ENCODE data around the gene TRIO. TPM values are rescaled to one million over a fixed set of nuclear protein-coding genes. Genes with fewer than 3 reads are reported as not detected.

Gene TRIO
- total and polyA plus RNA-seq, 4 experiments from 2014 or later = 0.09 to 11.5 (median 9.7) TPM; not detected in 1

DNA sequence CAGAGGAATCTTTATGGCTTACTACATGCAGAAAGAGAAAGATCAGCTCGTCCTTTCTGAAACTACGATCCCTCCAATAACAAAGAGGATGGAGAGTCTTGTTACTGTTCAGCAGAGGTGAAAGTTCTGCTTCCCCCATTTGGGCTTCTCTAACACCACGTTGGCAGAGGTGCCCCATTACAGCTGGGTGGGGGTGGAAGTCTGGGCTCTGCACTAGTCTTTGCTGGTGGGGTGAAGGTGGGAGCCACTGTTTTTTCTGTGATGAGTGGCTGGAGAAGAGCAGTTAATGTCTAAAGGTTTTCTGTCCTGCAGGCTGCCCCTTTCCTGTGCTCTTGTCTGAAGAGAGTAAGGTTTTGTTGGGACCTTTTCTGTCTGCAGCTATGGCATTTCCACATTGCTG lies 373.8 kb downstream of the TRIO start:
- Histone ChIP-seq H3K9me3 (ENCODE audit: control insufficient read depth in 1 of 2, low read length in 2 of 2) (no peaks in the 10 kb centered on the region), H3K4me1 (ENCODE audit: insufficient read depth, low read length) (no peaks in the 10 kb centered on the region), H3K27me3 (ENCODE audit: insufficient read depth, low read length) (no peaks in the 10 kb centered on the region), H3K27ac (ENCODE audit: low read depth, low read length) (no peak overlapping the region), H3K36me3 (ENCODE audit: insufficient read depth, low read length) (no peaks in the 10 kb centered on the region), H3K4me3 (ENCODE audit: low read length in 2 of 2) (no peak overlapping the region)
- POLR2A ChIA-PET (ENCODE audit: partially characterized antibody) = interaction anchor here (0.6 kb wide), 1 partner anchor 354 kb away, joined by 3 read pairs; the partner anchor contains the start of gene ANKH
- DNase-seq = no peak
- no peak overlapping the region for H3K27ac Mint-ChIP-seq
- CTCF ChIA-PET (ENCODE audit: partially characterized antibody) = no interaction called here
- peaks cover 0 to 4% of the 10 kb centered on the region in 2 donors for H3K36me3 Mint-ChIP-seq
- intact Hi-C loops (cut with micrococcal nuclease) = no loop called here
- H3K4me3 Mint-ChIP-seq = no peak overlapping the region
- peaks cover 4 to 13% of the 10 kb centered on the region in 2 donors for H3K27me3 Mint-ChIP-seq
- H3K4me1 Mint-ChIP-seq = no peaks in the 10 kb centered on the region
- H3K9me3 Mint-ChIP-seq = peaks cover 2 to 24% (median 8%) of the 10 kb centered on the region in 8 donors

- no peaks in the 10 kb centered on the region for H3K27me3 ChIP-seq (ENCODE audit: insufficient read depth, low read length)
- no peak overlapping the region for H3K4me3 ChIP-seq (ENCODE audit: low read length in 2 of 2)
- H3K27me3 Mint-ChIP-seq = peaks cover 6 to 16% of the 10 kb centered on the region in 2 donors
- CTCF ChIA-PET (ENCODE audit: partially characterized antibody) = no interaction called here
- H3K4me3 Mint-ChIP-seq = no peak overlapping the region
- no peak overlapping the region for H3K27ac ChIP-seq (ENCODE audit: low read depth, low read length)
- no peaks in the 10 kb centered on the region for H3K36me3 ChIP-seq (ENCODE audit: insufficient read depth, low read length)
- no peaks in the 10 kb centered on the region for H3K9me3 ChIP-seq (ENCODE audit: control insufficient read depth in 1 of 2, low read length in 2 of 2)
- no peaks in the 10 kb centered on the region for H3K4me1 ChIP-seq (ENCODE audit: insufficient read depth, low read length)
- no peaks in the 10 kb centered on the region for H3K4me1 Mint-ChIP-seq
- intact Hi-C loops (cut with micrococcal nuclease) = no loop called here
- peaks cover 2 to 24% (median 8%) of the 10 kb centered on the region in 8 donors for H3K9me3 Mint-ChIP-seq
- POLR2A ChIA-PET (ENCODE audit: partially characterized antibody) = no interaction called here
- peaks cover 0 to 4% of the 10 kb centered on the region in 2 donors for H3K36me3 Mint-ChIP-seq
- no peak overlapping the region for H3K27ac Mint-ChIP-seq
- no peak for DNase-seq
Observed at GRCh38 chr5:14518638-14519037, 375.5 kb downstream of the TRIO start.

DNA sequence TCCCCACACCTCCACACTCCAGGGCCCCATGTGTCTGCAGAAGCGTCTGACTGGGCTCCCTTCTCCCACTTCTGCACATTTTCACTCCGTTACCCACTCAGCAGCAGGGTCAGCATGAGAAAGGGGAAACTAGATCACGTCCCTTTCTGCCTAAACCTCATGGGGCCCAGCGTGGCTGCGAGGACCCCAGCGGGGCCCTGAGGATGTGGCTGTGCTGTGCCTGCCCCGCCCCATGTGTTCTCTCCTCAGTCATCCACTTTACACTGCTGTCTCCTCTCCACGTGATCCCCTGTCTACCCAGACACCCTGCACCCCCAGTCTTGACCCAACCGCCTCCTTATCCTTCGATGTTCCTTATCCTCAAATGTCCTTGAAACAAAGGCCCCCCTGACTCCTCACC lies 378.6 kb downstream of the TRIO start:
- CTCF ChIA-PET (ENCODE audit: partially characterized antibody) = no interaction called here
- intact Hi-C loops (cut with micrococcal nuclease) = no loop called here

DNA sequence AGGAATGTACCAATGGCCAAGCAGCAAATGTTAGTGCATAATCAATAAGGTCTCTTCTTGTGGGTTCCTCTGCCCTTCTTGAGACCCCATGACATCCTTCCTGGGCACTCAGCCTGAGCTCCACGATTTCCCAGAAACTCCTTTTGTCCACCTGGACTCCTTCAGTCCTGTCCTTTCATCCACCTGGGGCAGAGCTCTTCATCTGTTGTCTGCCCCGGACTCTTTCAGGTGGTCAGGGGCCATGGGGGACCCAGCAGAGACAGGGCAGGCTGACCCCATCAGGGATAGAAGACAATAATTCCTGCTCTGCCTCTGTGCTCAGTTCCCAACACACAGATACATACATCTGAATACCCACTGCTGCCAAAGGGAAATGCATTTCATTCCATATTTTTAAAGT lies 379.6 kb downstream of the TRIO start:
- Histone ChIP-seq H3K36me3 (ENCODE audit: insufficient read depth, low read length) (no peaks in the 10 kb centered on the region), H3K4me3 (ENCODE audit: low read length in 2 of 2) (no peak overlapping the region), H3K9me3 (ENCODE audit: control insufficient read depth in 1 of 2, low read length in 2 of 2) (no peaks in the 10 kb centered on the region), H3K27ac (ENCODE audit: low read depth, low read length) (no peak overlapping the region), H3K27me3 (ENCODE audit: insufficient read depth, low read length) (no peaks in the 10 kb centered on the region), H3K4me1 (ENCODE audit: insufficient read depth, low read length) (no peaks in the 10 kb centered on the region)
- Mint-ChIP-seq H3K4me1 (no peaks in the 10 kb centered on the region), H3K4me3 (no peak overlapping the region), H3K27me3 (peaks cover 4 to 18% of the 10 kb centered on the region in 2 donors), H3K36me3 (no peaks in the 10 kb centered on the region), H3K9me3 (peaks cover 0 to 14% (median 2%) of the 10 kb centered on the region in 8 donors), H3K27ac (no peak overlapping the region)
- DNase-seq = no peak
- ChIA-PET POLR2A (ENCODE audit: partially characterized antibody) (no interaction called here), CTCF (ENCODE audit: partially characterized antibody) (no interaction called here)
- intact Hi-C loops (cut with micrococcal nuclease) = no loop called here

More for the DNA sequence above, 378.6 kb downstream of the TRIO start:
- H3K27ac Mint-ChIP-seq = peak overlapping the region in 1 of 7 donors; percentile 66
- POLR2A ChIA-PET (ENCODE audit: partially characterized antibody) = no interaction called here
- H3K27ac ChIP-seq (ENCODE audit: low read depth, low read length) = no peak overlapping the region
- H3K36me3 Mint-ChIP-seq = no peaks in the 10 kb centered on the region
- no peaks in the 10 kb centered on the region for H3K36me3 ChIP-seq (ENCODE audit: insufficient read depth, low read length)
- no peaks in the 10 kb centered on the region for H3K9me3 ChIP-seq (ENCODE audit: control insufficient read depth in 1 of 2, low read length in 2 of 2)
- DNase-seq = no peak
- H3K4me3 Mint-ChIP-seq = no peak overlapping the region
- no peaks in the 10 kb centered on the region for H3K4me1 ChIP-seq (ENCODE audit: insufficient read depth, low read length)
- H3K9me3 Mint-ChIP-seq = peaks cover 0 to 17% (median 2%) of the 10 kb centered on the region in 8 donors
- no peak overlapping the region for H3K4me3 ChIP-seq (ENCODE audit: low read length in 2 of 2)
- no peaks in the 10 kb centered on the region for H3K27me3 ChIP-seq (ENCODE audit: insufficient read depth, low read length)
- H3K4me1 Mint-ChIP-seq = no peaks in the 10 kb centered on the region
- H3K27me3 Mint-ChIP-seq = peaks cover 4 to 18% of the 10 kb centered on the region in 2 donors

- H3K9me3 ChIP-seq (ENCODE audit: control insufficient read depth in 1 of 2, low read length in 2 of 2) = no peaks in the 10 kb centered on the region
- intact Hi-C loops (cut with micrococcal nuclease) = no loop called here
- H3K4me3 ChIP-seq (ENCODE audit: low read length in 2 of 2) = no peak overlapping the region
- H3K36me3 ChIP-seq (ENCODE audit: insufficient read depth, low read length) = no peaks in the 10 kb centered on the region
- no peaks in the 10 kb centered on the region for H3K4me1 ChIP-seq (ENCODE audit: insufficient read depth, low read length)
- Mint-ChIP-seq H3K4me3 (no peak overlapping the region), H3K27me3 (peaks cover 4 to 18% of the 10 kb centered on the region in 2 donors), H3K27ac (no peak overlapping the region), H3K36me3 (no peaks in the 10 kb centered on the region), H3K9me3 (peaks cover 0 to 10% (median 2%) of the 10 kb centered on the region in 8 donors), H3K4me1 (no peaks in the 10 kb centered on the region)
- POLR2A ChIA-PET (ENCODE audit: partially characterized antibody) = no interaction called here
- CTCF ChIA-PET (ENCODE audit: partially characterized antibody) = no interaction called here
- DNase-seq = no peak
- H3K27ac ChIP-seq (ENCODE audit: low read depth, low read length) = no peak overlapping the region
- H3K27me3 ChIP-seq (ENCODE audit: insufficient read depth, low read length) = no peaks in the 10 kb centered on the region
Observed at GRCh38 chr5:14523243-14524034, 380.3 kb downstream of the TRIO start.

DNA sequence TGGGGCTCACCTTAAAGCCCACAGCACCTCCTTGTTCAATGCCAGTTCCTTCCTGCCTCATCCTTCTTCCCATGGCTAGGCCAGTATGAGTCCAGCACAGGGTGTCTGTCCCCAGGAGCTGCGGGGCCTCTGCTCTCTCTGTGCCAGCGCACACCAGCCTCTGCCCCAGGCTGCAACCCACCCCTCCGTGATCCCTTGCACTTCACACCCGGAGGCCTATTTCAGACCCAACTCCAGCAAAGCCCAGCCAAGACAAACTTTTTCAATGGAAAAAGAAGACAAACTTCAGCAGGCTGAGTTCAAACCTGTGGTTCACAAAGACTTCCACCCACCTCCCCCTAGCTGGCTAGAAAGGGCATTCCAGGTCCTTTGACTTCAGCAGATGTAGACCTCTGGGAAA lies 382.3 kb downstream of the TRIO start:
- H3K36me3 ChIP-seq (ENCODE audit: insufficient read depth, low read length) = no peaks in the 10 kb centered on the region
- peak overlapping the region in 1 of 7 donors; percentile 24 for H3K27ac Mint-ChIP-seq
- no peaks in the 10 kb centered on the region for H3K4me1 Mint-ChIP-seq
- H3K27me3 ChIP-seq (ENCODE audit: insufficient read depth, low read length) = no peaks in the 10 kb centered on the region
- no peak for DNase-seq
- H3K4me1 ChIP-seq (ENCODE audit: insufficient read depth, low read length) = no peaks in the 10 kb centered on the region
- POLR2A ChIA-PET (ENCODE audit: partially characterized antibody) = no interaction called here
- intact Hi-C loops (cut with micrococcal nuclease) = no loop called here
- H3K27me3 Mint-ChIP-seq = peaks cover 4 to 13% of the 10 kb centered on the region in 2 donors
- no peaks in the 10 kb centered on the region for H3K9me3 ChIP-seq (ENCODE audit: control insufficient read depth in 1 of 2, low read length in 2 of 2)
- H3K9me3 Mint-ChIP-seq = peaks cover 0 to 2% (median 0%) of the 10 kb centered on the region in 8 donors
- H3K36me3 Mint-ChIP-seq = no peaks in the 10 kb centered on the region
- H3K27ac ChIP-seq (ENCODE audit: low read depth, low read length) = no peak overlapping the region
- CTCF ChIA-PET (ENCODE audit: partially characterized antibody) = no interaction called here
- no peak overlapping the region for H3K4me3 ChIP-seq (ENCODE audit: low read length in 2 of 2)
- H3K4me3 Mint-ChIP-seq = no peak overlapping the region

DNA sequence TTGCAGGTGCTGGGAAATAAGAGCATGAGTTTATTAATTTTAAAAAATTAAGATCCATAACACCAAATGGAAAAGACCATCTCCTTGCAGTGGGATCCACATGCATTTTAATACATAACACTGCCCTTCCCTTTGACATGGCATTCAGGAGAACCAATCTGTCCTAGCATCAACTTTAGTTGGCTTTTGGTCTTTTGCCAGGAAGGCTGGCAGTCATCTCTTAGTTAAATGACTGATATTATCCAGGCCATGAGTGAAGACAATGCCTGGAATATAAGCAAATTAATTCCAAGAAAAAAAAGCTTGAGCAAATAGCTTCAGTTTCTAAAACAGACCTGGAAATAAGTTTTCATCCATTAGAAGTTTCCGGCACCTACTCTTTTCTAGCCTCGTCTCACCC lies 383.4 kb downstream of the TRIO start:
- no peak overlapping the region for H3K27ac ChIP-seq (ENCODE audit: low read depth, low read length)
- H3K4me1 ChIP-seq (ENCODE audit: insufficient read depth, low read length) = no peaks in the 10 kb centered on the region
- H3K9me3 ChIP-seq (ENCODE audit: control insufficient read depth in 1 of 2, low read length in 2 of 2) = no peaks in the 10 kb centered on the region
- ChIA-PET POLR2A (ENCODE audit: partially characterized antibody) (no interaction called here), CTCF (ENCODE audit: partially characterized antibody) (interaction anchor here (0.6 to 1.4 kb wide), 2 partner anchors 112 to 122 kb away, joined by 3 to 5 read pairs; no protein-coding TSS in a partner anchor)
- H3K4me3 Mint-ChIP-seq = no peak overlapping the region
- H3K27me3 Mint-ChIP-seq = peaks cover 2 to 7% of the 10 kb centered on the region in 2 donors
- H3K4me3 ChIP-seq (ENCODE audit: low read length in 2 of 2) = no peak overlapping the region
- no peak for DNase-seq
- no peak overlapping the region for H3K27ac Mint-ChIP-seq
- peaks cover 0 to 2% (median 0%) of the 10 kb centered on the region in 8 donors for H3K9me3 Mint-ChIP-seq
- H3K36me3 Mint-ChIP-seq = no peaks in the 10 kb centered on the region
- no peaks in the 10 kb centered on the region for H3K27me3 ChIP-seq (ENCODE audit: insufficient read depth, low read length)
- intact Hi-C loops (cut with micrococcal nuclease) = no loop called here
- no peaks in the 10 kb centered on the region for H3K4me1 Mint-ChIP-seq
- H3K36me3 ChIP-seq (ENCODE audit: insufficient read depth, low read length) = no peaks in the 10 kb centered on the region

Measured in CD4-positive, alpha-beta memory T cell (primary cell).